Measurements from ENCODE around the gene PTPN18. TPM values are rescaled to one million over a fixed set of nuclear protein-coding genes. Genes with fewer than 3 reads are reported as not detected.

The PTPN18 gene
- total RNA-seq, 1 donor from 2014 or later, result 67.8 TPM

GRCh38 chr2:130375291-130376266 lies 19.7 kb downstream of the PTPN18 start:
- H3K27ac ChIP-seq, result no peak overlapping the region
- no peak overlapping the region for H3K4me3 ChIP-seq
- H3K9me3 ChIP-seq, result no peaks in the 10 kb centered on the region
- no peaks in the 10 kb centered on the region for H3K27me3 ChIP-seq
- intact Hi-C loops (cut with DNase I), result no loop called here
- no peak for TF ChIP-seq CTCF (IDR thresholded peaks at IDR 0.05)
- no peaks in the 10 kb centered on the region for H3K36me3 ChIP-seq
- DNase-seq (no peak), ATAC-seq (no peak)
- peaks cover 20% of the 10 kb centered on the region for H3K4me1 ChIP-seq

GRCh38 chr2:130376433-130377293 lies 20.8 kb downstream of the PTPN18 start:
- ATAC-seq, result no peak
- no peaks in the 10 kb centered on the region for H3K36me3 ChIP-seq
- intact Hi-C loops (cut with DNase I), result no loop called here
- H3K4me1 ChIP-seq, result peaks cover 11% of the 10 kb centered on the region
- H3K9me3 ChIP-seq, result no peaks in the 10 kb centered on the region
- H3K27ac ChIP-seq, result no peak overlapping the region
- TF ChIP-seq CTCF (IDR thresholded peaks at IDR 0.05), result no peak
- DNase-seq, result no peak
- no peak overlapping the region for H3K4me3 ChIP-seq
- H3K27me3 ChIP-seq, result no peaks in the 10 kb centered on the region

GRCh38 chr2:130377491-130377890 lies 21.6 kb downstream of the PTPN18 start:
- DNase-seq (no peak), ATAC-seq (no peak)
- intact Hi-C loops (cut with DNase I), result no loop called here
- no peak overlapping the region for H3K27ac ChIP-seq
- H3K4me3 ChIP-seq, result no peak overlapping the region
- no peak for TF ChIP-seq CTCF (IDR thresholded peaks at IDR 0.05)
- H3K4me1 ChIP-seq, result peaks cover 11% of the 10 kb centered on the region
- no peaks in the 10 kb centered on the region for H3K9me3 ChIP-seq
- no peaks in the 10 kb centered on the region for H3K36me3 ChIP-seq
- H3K27me3 ChIP-seq, result no peaks in the 10 kb centered on the region

- TF ChIP-seq CTCF (IDR thresholded peaks at IDR 0.05), result no peak
- H3K4me3 ChIP-seq, result no peak overlapping the region
Measured at GRCh38 chr2:130378206-130378897, 22.5 kb downstream of the PTPN18 start.

GRCh38 chr2:130378898-130379214 lies 23.0 kb downstream of the PTPN18 start:
- H3K4me3 ChIP-seq, result no peak overlapping the region
- H3K9me3 ChIP-seq, result no peaks in the 10 kb centered on the region
- TF ChIP-seq CTCF (IDR thresholded peaks at IDR 0.05), result no peak
- ATAC-seq (no peak), DNase-seq (no peak)
- H3K27ac ChIP-seq, result no peak overlapping the region
- H3K36me3 ChIP-seq, result no peaks in the 10 kb centered on the region
- H3K27me3 ChIP-seq, result no peaks in the 10 kb centered on the region
- intact Hi-C loops (cut with DNase I), result no loop called here
- peaks cover 4% of the 10 kb centered on the region for H3K4me1 ChIP-seq

More at GRCh38 chr2:130378206-130378897, 22.5 kb downstream of the PTPN18 start:
- Histone ChIP-seq H3K4me1 (peaks cover 7% of the 10 kb centered on the region), H3K36me3 (no peaks in the 10 kb centered on the region), H3K9me3 (no peaks in the 10 kb centered on the region), H3K27ac (no peak overlapping the region), H3K27me3 (no peaks in the 10 kb centered on the region)
- intact Hi-C loops (cut with DNase I), result no loop called here
- no peak for ATAC-seq
- DNase-seq, result no peak
